ENCODE measurements around the gene GIPC2.
"Not testable (repeated sequence)": the region's sequence is repeated elsewhere in the genome, so short reads cannot be mapped to it uniquely, and the experiment has no call there.

The GIPC2 gene

DNA sequence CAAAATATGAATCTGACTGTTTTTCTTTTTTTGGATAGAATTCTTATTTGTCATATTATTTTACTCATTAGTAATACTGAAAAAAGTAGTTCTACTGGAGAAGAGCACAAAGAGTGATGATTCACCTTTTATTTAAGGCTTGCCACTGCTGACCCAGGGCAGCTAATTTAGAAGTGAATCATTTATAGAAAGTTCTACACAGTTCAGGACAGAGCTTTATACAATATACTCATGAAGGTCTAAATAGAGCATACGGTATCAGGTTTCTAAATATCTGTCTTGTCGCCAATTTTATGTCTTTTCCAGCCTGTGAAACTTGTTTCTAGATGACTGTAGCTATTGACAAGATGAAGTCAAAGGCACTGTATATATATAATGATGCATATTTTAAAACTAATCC, 25.0 kb downstream of the GIPC2 start:
- Histone ChIP-seq H3K4me3 (ENCODE audit: low read depth in 1 of 2, low read length in 2 of 2) (no peak overlapping the region), H3K36me3 (ENCODE audit: control insufficient read depth in 1 of 2, insufficient read depth in 2 of 2, low read length in 2 of 2) (no peaks in the 10 kb centered on the region), H3K9me3 (ENCODE audit: control insufficient read depth in 1 of 2, low read length in 2 of 2) (no peaks in the 10 kb centered on the region), H3K27me3 (ENCODE audit: low read depth, low read length) (no peaks in the 10 kb centered on the region), H3K4me1 (ENCODE audit: control insufficient read depth in 1 of 2, insufficient read depth in 2 of 2, low read length in 2 of 2) (peaks cover 0 to 8% of the 10 kb centered on the region in 2 donors), H3K27ac (ENCODE audit: low read length) (no peak overlapping the region)

DNA sequence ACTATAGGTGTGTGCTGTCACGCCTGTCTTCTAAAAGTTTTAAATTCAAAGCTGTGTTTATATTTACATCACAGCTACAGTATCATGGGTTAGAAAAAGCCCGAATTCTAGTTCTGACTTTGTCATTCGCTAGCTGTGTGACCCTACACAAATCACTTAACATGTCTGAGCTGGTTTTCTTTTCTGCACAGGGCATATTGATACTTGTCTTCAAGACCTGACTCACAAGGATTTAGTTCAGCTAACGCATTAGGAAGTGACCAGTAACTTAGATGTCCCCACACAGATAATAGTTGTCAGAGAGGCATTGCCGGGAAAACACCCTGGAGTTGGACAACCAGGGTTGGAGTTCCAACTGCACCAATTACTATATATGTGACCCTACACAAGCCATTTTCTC, 25.9 kb downstream of the GIPC2 start:
- H3K9me3 ChIP-seq (ENCODE audit: control insufficient read depth in 1 of 2, low read length in 2 of 2), result no peaks in the 10 kb centered on the region
- peaks cover 0 to 8% of the 10 kb centered on the region in 2 donors for H3K4me1 ChIP-seq (ENCODE audit: control insufficient read depth in 1 of 2, insufficient read depth in 2 of 2, low read length in 2 of 2)
- H3K4me3 ChIP-seq (ENCODE audit: low read depth in 1 of 2, low read length in 2 of 2), result no peak overlapping the region
- no peak overlapping the region for H3K27ac ChIP-seq (ENCODE audit: low read length)
- no peaks in the 10 kb centered on the region for H3K27me3 ChIP-seq (ENCODE audit: low read depth, low read length)
- H3K36me3 ChIP-seq (ENCODE audit: control insufficient read depth in 1 of 2, insufficient read depth in 2 of 2, low read length in 2 of 2), result no peaks in the 10 kb centered on the region

DNA sequence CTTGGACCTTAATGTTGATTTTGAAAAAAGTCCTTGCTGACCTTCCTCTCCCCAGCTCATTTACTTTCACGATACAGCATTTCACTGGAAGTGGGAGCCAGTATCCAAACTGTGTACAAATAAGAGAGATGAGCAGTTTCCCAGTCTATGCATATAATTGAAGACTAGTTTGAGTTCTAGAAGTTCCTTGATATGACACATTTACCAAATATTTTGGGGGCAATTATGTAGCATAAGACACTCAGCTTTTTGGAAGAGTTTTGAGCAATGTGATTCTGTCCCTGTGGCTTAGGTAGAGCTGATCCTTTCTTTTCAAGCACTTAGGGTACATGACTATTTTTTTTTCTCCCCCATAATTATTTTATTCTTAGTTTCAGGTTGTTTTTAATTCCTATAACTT, 26.4 kb downstream of the GIPC2 start:
- no peak overlapping the region for H3K27ac ChIP-seq (ENCODE audit: low read length)

DNA sequence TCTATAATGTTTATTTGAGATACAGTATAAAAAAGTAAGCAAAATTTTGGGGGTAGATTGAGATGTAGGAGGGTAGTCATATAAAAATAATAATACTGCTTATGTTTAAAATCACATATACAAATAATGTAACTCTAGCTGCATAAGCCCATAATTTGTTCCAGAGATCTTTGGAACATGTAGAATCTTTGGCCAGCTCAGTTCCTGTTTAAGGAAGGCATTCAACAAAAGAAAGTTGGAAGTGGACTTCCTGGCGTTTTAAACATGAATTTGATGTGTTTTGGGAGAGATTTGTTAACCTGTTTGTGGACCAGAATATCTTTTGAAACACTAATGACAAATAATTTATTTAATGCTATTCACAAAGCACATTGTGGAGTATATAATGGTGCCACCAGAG, 27.7 kb downstream of the GIPC2 start:
- no peaks in the 10 kb centered on the region for H3K9me3 ChIP-seq (ENCODE audit: control insufficient read depth in 1 of 2, low read length in 2 of 2)
- no peak overlapping the region for H3K4me3 ChIP-seq (ENCODE audit: low read depth in 1 of 2, low read length in 2 of 2)
- peaks cover 0 to 12% of the 10 kb centered on the region in 2 donors for H3K4me1 ChIP-seq (ENCODE audit: control insufficient read depth in 1 of 2, insufficient read depth in 2 of 2, low read length in 2 of 2)
- no peaks in the 10 kb centered on the region for H3K36me3 ChIP-seq (ENCODE audit: control insufficient read depth in 1 of 2, insufficient read depth in 2 of 2, low read length in 2 of 2)
- no peaks in the 10 kb centered on the region for H3K27me3 ChIP-seq (ENCODE audit: low read depth, low read length)
- no peak overlapping the region for H3K27ac ChIP-seq (ENCODE audit: low read length)

More for the DNA sequence above, 26.4 kb downstream of the GIPC2 start:
- no peaks in the 10 kb centered on the region for H3K9me3 ChIP-seq (ENCODE audit: control insufficient read depth in 1 of 2, low read length in 2 of 2)
- H3K27me3 ChIP-seq (ENCODE audit: low read depth, low read length), result no peaks in the 10 kb centered on the region
- H3K36me3 ChIP-seq (ENCODE audit: control insufficient read depth in 1 of 2, insufficient read depth in 2 of 2, low read length in 2 of 2), result no peaks in the 10 kb centered on the region
- no peak overlapping the region for H3K4me3 ChIP-seq (ENCODE audit: low read depth in 1 of 2, low read length in 2 of 2)
- H3K4me1 ChIP-seq (ENCODE audit: control insufficient read depth in 1 of 2, insufficient read depth in 2 of 2, low read length in 2 of 2), result peaks cover 0 to 8% of the 10 kb centered on the region in 2 donors

DNA sequence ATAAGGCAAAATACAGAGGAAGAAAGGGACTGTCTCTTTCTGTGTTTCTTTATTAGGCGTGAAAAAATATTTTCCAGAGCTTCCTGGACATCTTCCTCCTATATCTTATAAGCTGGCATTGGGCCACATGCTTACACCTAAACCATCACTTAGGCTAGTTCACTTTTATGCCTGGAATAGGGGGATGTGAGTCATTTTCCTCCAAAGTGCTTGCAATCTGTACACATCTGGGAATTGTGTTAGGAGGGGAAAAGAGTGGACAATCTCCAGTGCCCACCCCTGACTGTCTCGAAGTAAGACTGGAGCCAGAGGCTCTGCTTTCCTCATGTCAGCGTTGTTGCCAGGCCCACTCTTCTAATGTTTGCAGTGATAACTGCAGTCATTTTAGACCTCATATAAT, 29.9 kb downstream of the GIPC2 start:
- H3K27me3 ChIP-seq (ENCODE audit: low read depth, low read length), result no peaks in the 10 kb centered on the region
- H3K36me3 ChIP-seq (ENCODE audit: control insufficient read depth in 1 of 2, insufficient read depth in 2 of 2, low read length in 2 of 2), result no peaks in the 10 kb centered on the region
- H3K27ac ChIP-seq (ENCODE audit: low read length), result no peak overlapping the region
- H3K9me3 ChIP-seq (ENCODE audit: control insufficient read depth in 1 of 2, low read length in 2 of 2), result no peaks in the 10 kb centered on the region
- peaks cover 0 to 6% of the 10 kb centered on the region in 2 donors for H3K4me1 ChIP-seq (ENCODE audit: control insufficient read depth in 1 of 2, insufficient read depth in 2 of 2, low read length in 2 of 2)
- H3K4me3 ChIP-seq (ENCODE audit: low read depth in 1 of 2, low read length in 2 of 2), result no peak overlapping the region

DNA sequence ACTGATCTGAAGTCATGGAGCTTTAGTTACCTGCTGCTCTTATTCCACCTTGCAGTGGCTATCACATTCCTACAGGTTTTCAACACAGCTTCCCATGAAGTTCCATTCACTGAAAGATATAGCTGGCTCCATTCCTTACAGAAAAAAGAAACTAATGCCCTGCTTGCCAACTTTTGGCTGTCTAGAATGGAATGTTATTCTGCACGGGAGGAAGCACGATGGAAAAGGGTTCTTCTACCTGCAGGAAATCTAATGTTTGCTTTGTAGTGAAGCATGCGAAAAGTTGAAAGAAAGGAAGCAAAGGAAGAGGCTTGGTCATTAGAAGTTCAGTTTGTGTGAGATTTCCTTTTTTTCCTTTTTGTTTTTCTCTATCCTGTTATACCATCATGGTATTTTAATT, 32.6 kb downstream of the GIPC2 start:
- H3K27ac ChIP-seq (ENCODE audit: low read length), result no peak overlapping the region
- peaks cover 0 to 5% of the 10 kb centered on the region in 2 donors for H3K4me1 ChIP-seq (ENCODE audit: control insufficient read depth in 1 of 2, insufficient read depth in 2 of 2, low read length in 2 of 2)
- no peak overlapping the region for H3K4me3 ChIP-seq (ENCODE audit: low read depth in 1 of 2, low read length in 2 of 2)
- no peaks in the 10 kb centered on the region for H3K27me3 ChIP-seq (ENCODE audit: low read depth, low read length)
- no peaks in the 10 kb centered on the region for H3K9me3 ChIP-seq (ENCODE audit: control insufficient read depth in 1 of 2, low read length in 2 of 2)
- H3K36me3 ChIP-seq (ENCODE audit: control insufficient read depth in 1 of 2, insufficient read depth in 2 of 2, low read length in 2 of 2), result no peaks in the 10 kb centered on the region

DNA sequence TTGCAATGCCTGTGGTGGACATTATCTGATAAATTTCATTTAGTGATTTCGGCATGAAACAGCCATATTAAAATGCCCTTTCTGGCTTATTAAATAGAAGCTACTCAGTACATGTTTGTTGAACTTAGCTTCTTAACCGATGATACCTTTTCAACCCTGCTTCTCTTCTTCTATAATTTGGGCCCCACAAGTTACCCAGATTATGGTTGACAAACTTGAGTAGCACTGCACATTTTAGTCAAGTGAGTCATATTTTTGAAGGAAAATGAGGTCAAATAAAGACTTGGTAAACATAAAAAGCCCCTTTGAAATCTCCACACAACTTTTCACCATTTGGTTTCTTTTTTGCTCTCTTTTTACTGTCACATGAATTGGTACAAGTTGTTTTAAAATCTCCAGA, 33.8 kb downstream of the GIPC2 start:
- Histone ChIP-seq H3K27ac (ENCODE audit: low read length) (no peak overlapping the region), H3K4me1 (ENCODE audit: control insufficient read depth in 1 of 2, insufficient read depth in 2 of 2, low read length in 2 of 2) (peaks cover 0 to 5% of the 10 kb centered on the region in 2 donors), H3K36me3 (ENCODE audit: control insufficient read depth in 1 of 2, insufficient read depth in 2 of 2, low read length in 2 of 2) (no peaks in the 10 kb centered on the region), H3K9me3 (ENCODE audit: control insufficient read depth in 1 of 2, low read length in 2 of 2) (no peaks in the 10 kb centered on the region), H3K4me3 (ENCODE audit: low read depth in 1 of 2, low read length in 2 of 2) (no peak overlapping the region), H3K27me3 (ENCODE audit: low read depth, low read length) (no peaks in the 10 kb centered on the region)

DNA sequence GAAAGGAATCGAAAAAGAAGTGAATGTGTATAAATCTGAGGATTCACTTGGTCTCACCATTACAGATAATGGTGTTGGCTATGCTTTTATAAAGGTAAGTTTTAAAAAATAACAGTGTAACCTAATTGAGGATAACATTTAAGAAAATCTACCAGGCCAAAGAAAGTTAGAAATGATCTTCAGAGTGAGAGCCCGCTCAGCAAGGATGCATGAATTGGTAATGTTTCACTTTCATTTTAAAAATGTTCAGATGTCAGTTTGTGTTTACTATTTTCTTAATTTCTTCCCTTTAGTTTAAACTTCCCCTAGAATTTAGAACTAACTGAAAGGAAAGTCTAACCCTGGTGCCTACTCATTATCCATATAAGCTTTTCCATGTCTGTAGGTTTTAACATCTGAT, 35.0 kb downstream of the GIPC2 start:
- Histone ChIP-seq H3K9me3 (ENCODE audit: control insufficient read depth in 1 of 2, low read length in 2 of 2) (peaks cover 0 to 4% of the 10 kb centered on the region in 2 donors), H3K4me3 (ENCODE audit: low read depth in 1 of 2, low read length in 2 of 2) (no peak overlapping the region), H3K27ac (ENCODE audit: low read length) (no peak overlapping the region), H3K4me1 (ENCODE audit: control insufficient read depth in 1 of 2, insufficient read depth in 2 of 2, low read length in 2 of 2) (peaks cover 0 to 5% of the 10 kb centered on the region in 2 donors), H3K27me3 (ENCODE audit: low read depth, low read length) (no peaks in the 10 kb centered on the region), H3K36me3 (ENCODE audit: control insufficient read depth in 1 of 2, insufficient read depth in 2 of 2, low read length in 2 of 2) (no peaks in the 10 kb centered on the region)

DNA sequence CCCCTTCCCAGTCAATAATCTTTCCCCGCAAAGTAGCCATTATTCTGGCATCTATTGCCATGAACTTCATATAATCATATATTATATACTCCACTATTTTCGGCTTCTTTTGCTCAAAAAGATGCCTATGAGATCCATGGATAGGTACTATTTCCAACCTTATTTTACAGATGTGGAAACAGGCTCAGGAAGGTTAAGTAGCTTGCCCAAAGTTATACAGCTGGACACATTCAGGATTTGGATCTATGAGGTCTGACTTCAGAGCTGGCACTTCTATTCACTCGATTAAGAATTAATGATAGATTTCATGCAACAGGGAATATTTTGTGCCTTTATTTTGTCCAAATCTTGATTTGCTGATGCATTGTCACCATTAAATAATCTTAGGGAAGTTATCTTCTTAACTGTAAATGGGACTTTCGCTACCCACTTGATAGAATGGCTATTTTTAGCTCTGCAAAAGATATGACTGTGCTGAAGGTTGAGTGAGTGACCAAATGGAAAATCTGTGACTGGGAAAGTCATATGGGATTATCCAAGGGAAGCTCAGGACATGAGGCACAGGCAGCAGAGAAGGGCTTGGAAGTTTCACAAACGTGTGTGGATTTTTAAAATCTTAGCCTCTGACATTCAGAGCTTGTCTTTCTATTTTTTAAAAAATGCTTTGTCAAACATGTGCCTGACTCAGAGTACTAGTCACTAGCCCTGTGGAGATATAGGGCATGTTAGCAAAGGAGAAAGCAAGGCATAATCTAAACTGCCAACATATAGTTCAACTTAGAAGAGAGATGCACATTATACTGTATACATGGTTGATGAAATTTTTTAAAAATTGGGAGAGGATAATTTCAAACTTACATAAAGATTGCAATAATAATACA, 36.5 kb downstream of the GIPC2 start:
- Histone ChIP-seq H3K27me3 (ENCODE audit: low read depth, low read length) (no peaks in the 10 kb centered on the region), H3K9me3 (ENCODE audit: control insufficient read depth in 1 of 2, low read length in 2 of 2) (peaks cover 0 to 10% of the 10 kb centered on the region in 2 donors), H3K27ac (ENCODE audit: low read length) (no peak overlapping the region), H3K4me3 (ENCODE audit: low read depth in 1 of 2, low read length in 2 of 2) (no peak overlapping the region), H3K36me3 (ENCODE audit: control insufficient read depth in 1 of 2, insufficient read depth in 2 of 2, low read length in 2 of 2) (no peaks in the 10 kb centered on the region), H3K4me1 (ENCODE audit: control insufficient read depth in 1 of 2, insufficient read depth in 2 of 2, low read length in 2 of 2) (peaks cover 0 to 5% of the 10 kb centered on the region in 2 donors)

DNA sequence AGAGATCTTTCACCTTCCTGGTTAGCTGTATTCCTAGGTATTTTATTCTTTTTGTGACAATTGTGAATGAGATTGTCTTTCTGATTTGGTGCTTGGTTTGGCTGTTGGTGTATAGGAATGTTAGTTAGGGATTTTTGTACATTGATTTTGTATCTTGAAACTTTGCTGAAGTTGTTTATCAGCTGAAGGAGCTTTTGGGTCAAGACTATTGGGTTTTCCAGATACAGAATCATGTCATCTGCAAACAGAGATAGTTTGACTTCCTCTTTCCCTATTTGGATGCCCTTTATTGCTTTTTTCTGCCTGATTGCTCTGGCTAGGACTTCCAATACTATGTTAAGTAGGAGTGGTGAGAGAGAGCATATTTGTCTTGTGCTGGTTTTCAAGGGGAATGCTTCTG, 38.9 kb downstream of the GIPC2 start:
- H3K27ac ChIP-seq (ENCODE audit: low read length); H3K27me3 ChIP-seq (ENCODE audit: low read depth, low read length); H3K36me3 ChIP-seq (ENCODE audit: control insufficient read depth in 1 of 2, insufficient read depth in 2 of 2, low read length in 2 of 2); H3K4me1 ChIP-seq (ENCODE audit: control insufficient read depth in 1 of 2, insufficient read depth in 2 of 2, low read length in 2 of 2); H3K4me3 ChIP-seq (ENCODE audit: low read depth in 1 of 2, low read length in 2 of 2): not testable (repeated sequence)
- H3K9me3 ChIP-seq (ENCODE audit: control insufficient read depth in 1 of 2, low read length in 2 of 2), result peaks cover 0 to 10% of the 10 kb centered on the region in 2 donors

DNA sequence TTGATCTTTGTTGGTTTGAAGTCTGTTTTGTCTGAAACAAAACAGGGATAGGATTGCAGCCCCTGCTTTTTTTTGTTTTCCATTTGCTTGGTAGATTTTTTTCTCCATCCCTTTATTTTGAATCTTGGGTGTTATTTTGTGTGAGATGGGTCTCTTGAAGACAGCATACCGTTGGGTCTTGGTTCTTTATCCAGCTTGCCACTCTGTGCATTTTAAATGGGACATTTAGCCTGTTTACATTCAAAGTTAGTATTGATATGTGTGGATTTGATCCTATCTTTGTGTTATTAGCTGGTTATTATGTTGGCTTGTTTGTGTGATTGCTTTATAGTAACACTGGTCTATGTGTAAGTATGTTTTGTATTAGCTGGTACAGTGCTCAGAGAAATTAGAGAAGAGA, 40.9 kb downstream of the GIPC2 start:
- Histone ChIP-seq H3K27me3 (ENCODE audit: low read depth, low read length) (no peaks in the 10 kb centered on the region), H3K9me3 (ENCODE audit: control insufficient read depth in 1 of 2, low read length in 2 of 2) (peaks cover 0 to 10% of the 10 kb centered on the region in 2 donors)

DNA sequence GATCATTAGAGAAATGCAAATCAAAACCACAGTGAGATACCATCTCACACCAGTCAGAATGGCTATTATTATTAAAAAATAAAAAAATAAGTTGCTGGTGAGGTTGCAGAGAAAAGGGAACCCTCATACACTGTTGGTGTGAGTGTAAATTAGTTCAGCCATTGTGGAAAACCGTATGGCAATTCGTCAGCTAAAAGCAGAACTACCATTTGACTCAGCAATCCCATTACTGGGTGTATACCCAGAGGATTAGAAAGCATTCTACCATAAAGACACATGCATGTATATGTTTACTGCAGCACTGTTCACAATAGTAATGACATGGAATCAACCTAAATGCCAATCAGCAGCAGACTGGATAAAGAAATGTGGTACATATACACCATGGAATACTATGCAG, 42.2 kb downstream of the GIPC2 start:
- H3K27ac ChIP-seq (ENCODE audit: low read length), result no peak overlapping the region
- H3K4me3 ChIP-seq (ENCODE audit: low read depth in 1 of 2, low read length in 2 of 2), result no peak overlapping the region
- no peaks in the 10 kb centered on the region for H3K36me3 ChIP-seq (ENCODE audit: control insufficient read depth in 1 of 2, insufficient read depth in 2 of 2, low read length in 2 of 2)
- peaks cover 0 to 10% of the 10 kb centered on the region in 2 donors for H3K9me3 ChIP-seq (ENCODE audit: control insufficient read depth in 1 of 2, low read length in 2 of 2)
- no peaks in the 10 kb centered on the region for H3K4me1 ChIP-seq (ENCODE audit: control insufficient read depth in 1 of 2, insufficient read depth in 2 of 2, low read length in 2 of 2)
- no peaks in the 10 kb centered on the region for H3K27me3 ChIP-seq (ENCODE audit: low read depth, low read length)

More for the DNA sequence above, 40.9 kb downstream of the GIPC2 start:
- no peaks in the 10 kb centered on the region for H3K36me3 ChIP-seq (ENCODE audit: control insufficient read depth in 1 of 2, insufficient read depth in 2 of 2, low read length in 2 of 2)
- no peaks in the 10 kb centered on the region for H3K4me1 ChIP-seq (ENCODE audit: control insufficient read depth in 1 of 2, insufficient read depth in 2 of 2, low read length in 2 of 2)
- H3K4me3 ChIP-seq (ENCODE audit: low read depth in 1 of 2, low read length in 2 of 2), result no peak overlapping the region
- H3K27ac ChIP-seq (ENCODE audit: low read length), result no peak overlapping the region
